MCF 10A (cell line): ENCODE data around the gene PYGL. TPM values are rescaled to one million over a fixed set of nuclear protein-coding genes. Genes with fewer than 3 reads are reported as not detected.

Experiments used
- BruUV-seq: library from RNA; stranded (reverse); fragments of 400-500 nt; replicated peaks from 2 replicates; lab custom pipeline; 2021; lab: Mats Ljungman, UMichigan
- CTCF ChIA-PET: fragments of 300-600 bp; sonication (Branson Sonifier 250); formaldehyde crosslinking; extraction: SDS; loops from one replicate; lab custom pipeline; 2021; ENCODE audit warnings: antibody characterized with exemption, inconsistent platforms; lab: Yijun Ruan, JAX
- POLR2A ChIA-PET: fragments of 300-600, 350-650 bp; sonication (Branson Sonifier 250); formaldehyde crosslinking; extraction: SDS; loops from one replicate; lab custom pipeline; 2020; ENCODE audit warnings: antibody characterized with exemption, inconsistent platforms; lab: Yijun Ruan, JAX
- DNase-seq: peaks from one replicate; pipeline ENCODE4 v3.0.0-alpha.2; 2018; ENCODE audit not compliant: unreplicated experiment
- H3K27ac Mint-ChIP-seq: one replicate; pipeline ENCODE4 v1.8.0; 2022; ENCODE audit warnings: mild to moderate bottlenecking, low read depth, mixed read lengths; ENCODE audit not compliant: unreplicated experiment
- H3K27me3 Mint-ChIP-seq: one replicate; pipeline ENCODE4 v1.8.0; 2022; ENCODE audit warnings: mixed read lengths; ENCODE audit not compliant: insufficient read depth, unreplicated experiment
- H3K36me3 Mint-ChIP-seq: one replicate; pipeline ENCODE4 v1.8.0; 2022; ENCODE audit warnings: mild to moderate bottlenecking, moderate library complexity, mixed read lengths; ENCODE audit not compliant: insufficient read depth, unreplicated experiment
- H3K4me1 Mint-ChIP-seq: one replicate; pipeline ENCODE4 v1.8.0; 2022; ENCODE audit warnings: mixed read lengths; ENCODE audit not compliant: insufficient read depth, unreplicated experiment
- H3K4me3 Mint-ChIP-seq: one replicate; pipeline ENCODE4 v1.8.0; 2022; ENCODE audit warnings: mild to moderate bottlenecking, moderate library complexity, mixed read lengths; ENCODE audit not compliant: unreplicated experiment
- H3K9me3 Mint-ChIP-seq: one replicate; pipeline ENCODE4 v1.8.0; 2022; ENCODE audit warnings: mixed read lengths; ENCODE audit not compliant: unreplicated experiment
- CTCF ChIP-seq: fragments of 200-600 bp; IDR thresholded peaks from one replicate; pipeline ENCODE4 v1.8.0; 2022; ENCODE audit warnings: antibody characterized with exemption, mild to moderate bottlenecking; ENCODE audit not compliant: unreplicated experiment
- intact Hi-C: fragments of 100-400 bp; cut with micrococcal nuclease; formaldehyde crosslinking; loops from 2 replicates; pipeline ENCODE4 v1.14.1; 2022
- total RNA-seq: library from RNA; stranded (reverse); gene quantifications from 2 replicates; pipeline ENCODE4 v1.2.3, GENCODE V29; 2022

The PYGL gene
- total RNA-seq, 1 experiment from 2014 or later, result 87.3 TPM

GRCh38 chr14:50932592-50933495 lies 11.4 kb downstream of the PYGL start:
- CTCF ChIA-PET, result interaction anchor here (0.6 to 1.0 kb wide), 2 partner anchors 16 to 553 kb away, joined by 3 read pairs; no protein-coding TSS in a partner anchor
- H3K27ac Mint-ChIP-seq, result no peak overlapping the region
- H3K36me3 Mint-ChIP-seq, result peaks cover 78% of the 10 kb centered on the region
- intact Hi-C loops, result no loop called here
- H3K4me1 Mint-ChIP-seq, result peaks cover 10% of the 10 kb centered on the region
- no TSS peak for BruUV-seq
- no peaks in the 10 kb centered on the region for H3K9me3 Mint-ChIP-seq
- no peak overlapping the region for H3K4me3 Mint-ChIP-seq
- POLR2A ChIA-PET, result no interaction called here
- TF ChIP-seq CTCF, result no peak
- DNase-seq, result no peak
- no peaks in the 10 kb centered on the region for H3K27me3 Mint-ChIP-seq

- CTCF ChIA-PET, result no interaction called here
- Mint-ChIP-seq H3K4me1 (peaks cover 5% of the 10 kb centered on the region), H3K27me3 (no peaks in the 10 kb centered on the region), H3K9me3 (no peaks in the 10 kb centered on the region), H3K27ac (no peak overlapping the region), H3K4me3 (no peak overlapping the region), H3K36me3 (peaks cover 78% of the 10 kb centered on the region)
- no TSS peak for BruUV-seq
- TF ChIP-seq CTCF, result no peak
- intact Hi-C loops, result no loop called here
- POLR2A ChIA-PET, result no interaction called here
- no peak for DNase-seq
Observed at GRCh38 chr14:50932156-50932555, 12.1 kb downstream of the PYGL start.

- BruUV-seq, result no TSS peak
- peaks cover 72% of the 10 kb centered on the region for H3K36me3 Mint-ChIP-seq
- CTCF ChIA-PET, result no interaction called here
Observed at GRCh38 chr14:50931559-50931958, 12.7 kb downstream of the PYGL start.

More at GRCh38 chr14:50931559-50931958, 12.7 kb downstream of the PYGL start:
- H3K27me3 Mint-ChIP-seq, result no peaks in the 10 kb centered on the region
- no peak for TF ChIP-seq CTCF
- DNase-seq, result no peak
- intact Hi-C loops, result no loop called here
- no peak overlapping the region for H3K27ac Mint-ChIP-seq
- POLR2A ChIA-PET, result no interaction called here
- H3K4me1 Mint-ChIP-seq, result peaks cover under 1% of the 10 kb centered on the region
- no peaks in the 10 kb centered on the region for H3K9me3 Mint-ChIP-seq
- H3K4me3 Mint-ChIP-seq, result no peak overlapping the region
